Measurements from ENCODE around the gene ERAL1. TPM values are rescaled to one million over a fixed set of nuclear protein-coding genes. Genes with fewer than 3 reads are reported as not detected.
A peak's percentile ranks its signal among the peaks of the same experiment; 100 is the strongest.
"Not testable (repeated sequence)": the region's sequence is repeated elsewhere in the genome, so short reads cannot be mapped to it uniquely, and the experiment has no call there.

ERAL1 gene
- polyA plus RNA-seq (ENCODE audit: insufficient read depth in 1 of 5, insufficient read length in 5 of 5, low replicate concordance in 1 of 5) = 10 to 100 TPM; 60.7 to 78.6 (median 68.4) TPM
- long read RNA-seq, donor 1, transcript ERAL1-204 (5 exons, 1,508 nt) = minor isoform, 7 of 46 reads
- long read RNA-seq, donor 1, transcript ERAL1-201 (10 exons, 1,925 nt) = major isoform, 28 of 46 reads
- long read RNA-seq, donor 1, partial matches to known transcripts = 11 of 46 reads
- long read RNA-seq, donor 1, other reads (novel, unspliced or antisense) = 0 of 46 reads
- long read RNA-seq, donor 2, transcript ERAL1-201 (10 exons, 1,925 nt) = major isoform, 16 of 22 reads
- long read RNA-seq, donor 2, partial matches to known transcripts = 6 of 22 reads
- long read RNA-seq, donor 2, other reads (novel, unspliced or antisense) = 0 of 22 reads
- long read RNA-seq, donor 3, transcript ERAL1-201 (10 exons, 1,925 nt) = major isoform, 9 of 22 reads
- long read RNA-seq, donor 3, partial matches to known transcripts = 11 of 22 reads
- long read RNA-seq, donor 3, other reads (novel, unspliced or antisense) = 0 of 22 reads
- long read RNA-seq, donor 4, transcript ERAL1-201 (10 exons, 1,925 nt) = major isoform, 6 of 21 reads
- long read RNA-seq, donor 4, partial matches to known transcripts = 12 of 21 reads
- long read RNA-seq, donor 4, other reads (novel, unspliced or antisense) = 0 of 21 reads
- long read RNA-seq, donor 5, transcript ERAL1-204 (5 exons, 1,508 nt) = minor isoform, 5 of 33 reads
- long read RNA-seq, donor 5, transcript ERAL1-201 (10 exons, 1,925 nt) = major isoform, 21 of 33 reads
- long read RNA-seq, donor 5, partial matches to known transcripts = 7 of 33 reads
- long read RNA-seq, donor 5, other reads (novel, unspliced or antisense) = 0 of 33 reads
- long read RNA-seq, donor 6, transcript ERAL1-204 (5 exons, 1,508 nt) = minor isoform, 5 of 28 reads
- long read RNA-seq, donor 6, transcript ERAL1-201 (10 exons, 1,925 nt) = major isoform, 15 of 28 reads
- long read RNA-seq, donor 6, partial matches to known transcripts = 8 of 28 reads
- long read RNA-seq, donor 6, other reads (novel, unspliced or antisense) = 0 of 28 reads
- long read RNA-seq, donor 7, transcript ERAL1-201 (10 exons, 1,925 nt) = major isoform, 15 of 15 reads
- long read RNA-seq, donor 7, partial matches to known transcripts = 0 of 15 reads
- long read RNA-seq, donor 7, other reads (novel, unspliced or antisense) = 0 of 15 reads
- long read RNA-seq, donor 8, transcript ERAL1-201 (10 exons, 1,925 nt) = major isoform, 8 of 10 reads
- long read RNA-seq, donor 8, partial matches to known transcripts = 0 of 10 reads
- long read RNA-seq, donor 8, other reads (novel, unspliced or antisense) = 0 of 10 reads

GRCh38 chr17:28854457-28855335, at the start of gene ERAL1:
Gene ERAL1, plus strand, starts transcription at chr17:28855016. Its CDS starts 19 bp downstream, at chr17:28855035.
- DNase-seq = peak; percentile 80 to 85

GRCh38 chr17:28807925-28808634, 46.7 kb upstream of the ERAL1 start:
- DNase-seq = no peak

- no peak for DNase-seq
Observed at GRCh38 chr17:28810437-28810836, 44.4 kb upstream of the ERAL1 start.

GRCh38 chr17:28811651-28812090, 43.1 kb upstream of the ERAL1 start:
- no peak for DNase-seq

- peak; percentile 94 to 95 for DNase-seq
Observed at GRCh38 chr17:28812091-28812747, 42.6 kb upstream of the ERAL1 start.

- DNase-seq = no peak
Observed at GRCh38 chr17:28812748-28813377, 42.0 kb upstream of the ERAL1 start.

- DNase-seq = no peak
Observed at GRCh38 chr17:28816540-28816939, 38.3 kb upstream of the ERAL1 start.

GRCh38 chr17:28818819-28819221, 36.0 kb upstream of the ERAL1 start:
- no peak for DNase-seq

- no peak for DNase-seq
Observed at GRCh38 chr17:28819582-28819981, 35.2 kb upstream of the ERAL1 start.

GRCh38 chr17:28827672-28828071, 27.1 kb upstream of the ERAL1 start:
- no peak for DNase-seq

GRCh38 chr17:28828294-28829040, 26.3 kb upstream of the ERAL1 start:
- DNase-seq = no peak

- no peak for DNase-seq
Observed at GRCh38 chr17:28834420-28834819, 20.4 kb upstream of the ERAL1 start.

- DNase-seq = not testable (repeated sequence)
Observed at GRCh38 chr17:28836541-28836940, 18.3 kb upstream of the ERAL1 start.

- no peak for DNase-seq
Observed at GRCh38 chr17:28839221-28839620, 15.6 kb upstream of the ERAL1 start.

GRCh38 chr17:28841901-28842281, 12.9 kb upstream of the ERAL1 start:
- DNase-seq = no peak

GRCh38 chr17:28842282-28843012, 12.4 kb upstream of the ERAL1 start, which contains the start of gene FAM222B:
Gene FAM222B, minus strand, starts transcription at chr17:28842790. Its CDS starts 76,123 bp downstream, at chr17:28766667.
- DNase-seq = peak; percentile 81 to 83

- DNase-seq = no peak
Observed at GRCh38 chr17:28843816-28844148, 11.0 kb upstream of the ERAL1 start.
